Activated T-helper 1 cell treated with Interleukin-2 at 50 U/mL for 16 hours (primary cell): ENCODE results near the gene FIBP.
"Not testable (repeated sequence)": the region's sequence is repeated elsewhere in the genome, so short reads cannot be mapped to it uniquely, and the experiment has no call there.

Experiments used
- DNase-seq: peaks from one replicate; pipeline ENCODE4 v3.0.0-alpha.2; 2020; ENCODE audit warnings: low read depth

FIBP gene

DNA sequence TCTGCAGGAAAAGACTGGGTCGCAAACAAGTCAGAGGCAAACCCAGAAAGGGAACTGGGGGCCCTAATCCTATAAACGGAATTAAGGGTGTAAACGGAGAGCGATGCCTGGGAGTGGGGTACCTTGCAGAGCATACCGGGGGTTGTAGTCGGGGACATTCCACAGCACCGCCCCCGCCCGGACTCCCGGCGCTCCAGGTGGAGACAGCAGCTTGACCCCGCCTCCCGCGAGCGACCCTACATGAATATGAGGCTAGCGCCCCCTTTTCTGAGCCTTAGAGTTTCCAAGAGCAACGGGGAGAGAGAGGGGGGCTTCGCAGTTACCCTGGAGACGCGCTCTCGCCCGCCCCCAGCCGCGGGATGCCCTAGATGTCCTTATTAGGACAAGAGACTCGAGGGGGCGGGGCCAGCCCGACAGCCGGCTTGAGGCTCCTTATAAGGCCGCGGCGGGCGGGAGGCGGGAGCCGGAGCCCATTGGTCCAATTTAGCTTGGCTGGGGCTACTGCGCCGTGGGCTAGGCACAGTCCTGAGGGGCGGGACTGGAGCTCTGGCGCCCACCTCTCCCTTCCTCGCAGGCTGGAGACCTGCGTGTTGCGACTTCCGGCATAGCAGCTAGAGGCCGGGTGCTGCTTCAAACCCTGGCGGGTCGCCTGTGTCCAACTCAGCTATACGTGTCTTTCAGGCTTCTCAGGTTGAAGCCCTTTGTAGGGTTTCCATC is 29.0 kb downstream of the FIBP start:
- DNase-seq = peak; percentile 91

DNA sequence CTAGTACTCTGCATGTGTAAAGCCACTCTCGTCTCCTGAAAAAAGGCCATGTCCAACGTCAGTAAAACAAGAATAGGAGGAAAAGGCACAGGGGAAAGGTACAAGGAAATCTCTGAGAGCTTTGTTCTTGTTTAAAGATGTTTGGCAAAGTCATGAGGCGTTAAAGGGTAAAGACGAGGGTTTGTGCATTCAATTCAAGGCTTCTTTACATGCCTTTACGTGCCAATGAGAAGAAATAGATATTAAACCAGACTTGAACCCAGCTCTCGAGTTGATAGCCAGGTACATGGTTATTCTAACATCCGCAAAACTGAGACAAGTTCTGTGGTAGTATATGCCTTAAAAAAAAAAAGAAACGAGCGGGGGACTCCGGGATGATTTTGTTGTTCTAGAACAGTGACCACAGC is 29.6 kb downstream of the FIBP start:
- no peak for DNase-seq

DNA sequence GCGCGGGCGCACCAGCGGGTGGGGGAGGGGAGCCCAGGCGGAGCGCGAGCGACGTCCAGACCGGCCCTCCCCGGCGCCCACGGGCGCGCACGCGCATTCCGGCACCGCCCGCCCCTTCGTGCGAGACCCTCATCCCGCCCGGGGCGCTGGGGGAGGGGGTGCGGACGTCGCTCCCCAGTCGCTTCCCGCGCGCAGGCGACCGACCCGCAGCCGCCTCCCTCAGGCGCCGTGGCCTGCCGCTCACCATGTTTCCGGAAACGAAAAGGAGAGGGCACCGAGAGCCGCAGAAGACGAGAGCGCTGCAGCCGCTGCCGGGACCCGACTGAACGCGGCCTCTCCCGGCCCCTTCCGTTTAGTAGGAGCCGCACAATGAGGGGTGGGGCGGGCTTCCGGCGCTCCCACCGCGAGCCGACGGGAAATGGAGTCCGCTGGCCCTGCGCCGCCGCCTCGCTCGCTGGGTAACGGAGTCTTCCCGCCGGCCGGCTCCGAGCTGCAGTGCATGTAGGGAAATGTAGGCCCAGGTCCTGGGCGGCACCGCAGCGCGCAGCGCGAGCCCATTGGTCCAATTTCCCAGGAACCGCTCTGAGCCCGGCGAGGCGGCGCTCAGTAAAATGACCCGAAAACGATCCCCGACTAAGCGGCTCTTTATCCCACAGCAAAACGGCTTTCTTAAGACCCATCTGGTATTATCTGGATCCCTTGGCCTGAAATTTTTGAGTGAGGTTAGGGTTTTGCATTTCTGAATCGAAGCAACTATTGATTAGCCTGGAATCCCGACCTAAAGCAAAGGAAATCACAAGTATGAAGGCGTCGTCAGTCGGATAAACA is 30.2 kb downstream of the FIBP start, which contains the start of gene CFL1:
TSS of gene CFL1 (minus strand) at position 328 of the 828 bp plus-strand sequence. CDS start at position 247, 81 bp downstream.
- DNase-seq = peak; percentile 97

- DNase-seq = peak; percentile 53
These were observed 30.8 kb downstream of the FIBP start for GRCh38 chr11:65857500-65857852.

- DNase-seq = peak; percentile 81
These were observed 31.4 kb downstream of the FIBP start for GRCh38 chr11:65856689-65857499.

DNA sequence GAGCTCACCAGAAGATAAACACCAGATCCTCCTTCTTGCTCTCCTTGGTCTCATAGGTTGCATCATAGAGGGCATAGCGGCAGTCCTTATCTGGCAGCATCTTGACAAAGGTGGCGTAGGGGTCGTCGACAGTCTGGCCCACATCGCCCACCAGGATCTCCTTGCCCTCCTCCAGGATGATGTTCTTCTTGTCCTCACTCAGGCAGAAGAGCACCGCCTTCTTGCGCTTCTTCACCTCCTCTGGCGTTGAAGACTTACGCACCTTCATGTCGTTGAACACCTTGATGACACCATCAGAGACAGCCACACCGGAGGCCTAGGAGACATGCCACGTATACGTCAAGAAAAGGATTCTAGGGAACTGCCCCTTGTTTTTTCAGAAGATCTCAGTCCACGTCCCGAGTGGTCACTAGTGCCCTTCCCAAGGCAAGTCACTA is 32.3 kb downstream of the FIBP start:
- no peak for DNase-seq

DNA sequence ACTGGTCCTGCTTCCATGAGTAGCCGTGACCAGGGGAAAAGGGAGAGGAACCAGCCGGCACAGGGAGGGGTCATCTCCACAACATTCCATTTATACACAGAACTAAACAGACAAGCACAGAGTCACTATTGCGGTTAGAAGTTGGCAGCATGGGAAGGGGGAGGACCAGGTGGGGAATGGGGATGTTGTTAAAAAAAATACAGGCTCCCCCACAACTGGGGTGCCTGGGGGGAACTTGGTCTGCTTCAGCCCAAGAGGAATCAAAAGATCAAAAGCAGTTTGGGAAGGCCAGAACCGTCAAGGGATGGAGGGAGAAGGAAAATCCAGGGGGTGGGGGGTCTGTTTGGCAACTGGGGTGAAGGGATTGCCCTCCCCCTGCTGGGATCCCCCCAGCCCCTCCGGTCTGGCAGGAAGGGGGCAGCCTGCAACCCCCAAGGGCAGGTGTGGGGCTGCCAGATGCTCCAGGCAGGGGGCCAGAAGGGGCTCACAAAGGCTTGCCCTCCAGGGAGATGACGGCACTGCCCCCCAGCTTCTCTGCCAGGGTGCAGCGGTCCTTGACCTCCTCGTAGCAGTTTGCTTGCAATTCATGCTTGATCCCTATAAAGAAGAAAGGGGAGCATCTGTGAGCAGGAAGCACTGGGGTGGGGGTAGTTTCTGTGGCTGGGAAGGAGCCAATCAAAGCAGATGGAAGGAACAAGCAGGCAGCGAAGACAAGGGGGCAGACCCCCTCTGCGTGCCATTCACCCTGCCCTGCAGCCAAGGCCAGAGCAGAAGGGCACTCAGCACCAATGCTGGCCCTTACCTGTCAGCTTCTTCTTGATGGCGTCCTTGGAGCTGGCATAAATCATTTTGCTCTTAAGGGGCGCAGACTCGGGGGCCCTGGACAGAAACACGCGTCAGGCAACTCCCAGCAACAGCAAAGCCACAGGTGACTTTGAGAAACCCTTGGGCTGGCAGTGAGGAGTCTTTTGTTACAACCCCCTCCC is 33.1 kb downstream of the FIBP start:
- no peak for DNase-seq

GRCh38 chr11:65854161-65854592 is 34.1 kb downstream of the FIBP start:
- DNase-seq = no peak

- DNase-seq = no peak
These were observed 34.9 kb downstream of the FIBP start for GRCh38 chr11:65853246-65853979.

DNA sequence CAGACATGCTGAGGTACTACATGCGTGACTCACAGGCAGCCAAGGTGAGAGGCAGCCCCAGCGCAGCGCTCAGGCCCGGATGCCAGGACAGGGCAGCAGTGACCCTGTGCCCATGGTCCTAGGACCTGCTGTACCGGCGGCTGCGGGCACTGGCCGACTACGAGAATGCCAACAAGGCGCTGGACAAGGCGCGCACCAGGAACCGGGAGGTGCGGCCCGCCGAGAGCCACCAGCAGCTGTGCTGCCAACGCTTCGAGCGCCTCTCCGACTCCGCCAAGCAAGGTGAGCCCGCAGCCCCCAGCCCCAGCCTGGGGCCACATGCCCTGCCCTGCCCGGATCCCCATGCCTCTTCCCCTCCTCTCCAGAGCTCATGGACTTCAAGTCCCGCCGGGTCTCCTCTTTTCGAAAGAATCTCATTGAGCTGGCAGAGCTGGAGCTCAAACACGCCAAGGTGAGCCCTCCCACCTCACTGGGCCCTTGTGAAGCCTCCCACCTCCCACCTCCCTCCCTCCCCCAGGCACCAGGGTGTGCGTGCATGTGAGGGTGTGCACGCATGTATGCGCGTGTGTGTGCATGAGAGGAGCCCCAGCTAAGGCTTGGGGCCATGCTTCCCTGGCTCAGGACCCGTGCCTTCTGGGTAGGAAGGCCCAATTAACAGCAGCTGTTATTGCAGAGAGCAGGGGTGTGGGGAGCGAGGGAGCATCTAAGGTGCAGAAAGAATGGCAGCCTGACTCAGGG is 35.6 kb downstream of the FIBP start:
- no peak for DNase-seq

DNA sequence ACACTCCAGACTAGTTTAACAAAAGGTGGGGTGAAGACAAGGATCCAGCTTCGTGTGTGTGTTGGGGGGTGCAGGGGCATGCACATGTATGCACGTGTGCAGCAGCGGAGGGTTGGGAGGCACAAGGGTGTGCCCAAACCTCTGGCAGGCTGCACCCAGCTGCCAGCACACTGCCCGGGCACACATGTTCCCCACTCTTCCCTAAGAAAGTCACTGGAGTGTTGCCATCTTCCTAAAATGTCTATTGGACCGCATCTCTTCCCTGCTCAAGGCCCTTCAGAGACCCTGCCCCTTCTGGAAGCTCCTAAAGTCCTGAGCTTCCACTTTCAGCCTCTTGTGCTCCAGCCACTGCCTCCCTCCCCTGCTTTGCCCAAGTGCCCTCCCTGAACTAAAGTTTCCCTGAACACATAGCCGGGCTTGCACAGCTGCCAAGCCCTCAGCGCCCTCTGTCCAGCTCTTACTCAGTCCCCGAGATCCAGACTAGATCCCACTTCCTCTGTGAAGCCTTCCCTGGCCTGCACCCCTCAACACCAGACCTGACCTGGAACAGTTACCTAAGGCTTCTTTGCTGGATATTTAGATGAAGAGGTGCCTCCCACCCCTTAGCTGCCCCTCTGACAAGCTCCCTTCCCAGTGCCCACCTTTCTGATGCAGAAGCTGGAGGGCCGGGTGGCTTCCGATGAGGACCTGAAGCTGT is 36.3 kb downstream of the FIBP start:
- DNase-seq = no peak

DNA sequence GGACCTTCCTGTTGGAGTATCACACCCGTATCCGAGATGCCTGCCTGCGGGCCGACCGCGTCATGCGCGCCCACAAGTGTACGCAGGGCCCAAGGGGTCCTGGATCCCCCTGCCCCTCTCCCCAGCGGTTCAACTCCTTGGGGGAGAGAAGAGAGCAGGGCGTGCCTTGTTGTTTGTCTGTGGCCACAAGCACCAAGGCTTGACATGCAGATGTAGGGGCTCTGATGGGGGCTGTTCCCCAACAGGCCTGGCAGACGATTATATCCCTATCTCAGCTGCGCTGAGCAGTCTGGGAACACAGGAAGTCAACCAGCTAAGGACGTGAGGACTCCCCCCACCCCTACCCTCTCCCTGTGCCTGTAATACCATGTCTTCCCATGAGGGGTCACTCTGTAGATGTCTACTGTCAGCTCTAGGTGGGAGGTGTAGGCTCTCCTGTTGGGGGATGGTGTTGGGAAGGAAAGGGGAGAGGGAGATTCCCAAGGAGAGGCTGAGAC is 37.1 kb downstream of the FIBP start:
- DNase-seq = no peak

DNA sequence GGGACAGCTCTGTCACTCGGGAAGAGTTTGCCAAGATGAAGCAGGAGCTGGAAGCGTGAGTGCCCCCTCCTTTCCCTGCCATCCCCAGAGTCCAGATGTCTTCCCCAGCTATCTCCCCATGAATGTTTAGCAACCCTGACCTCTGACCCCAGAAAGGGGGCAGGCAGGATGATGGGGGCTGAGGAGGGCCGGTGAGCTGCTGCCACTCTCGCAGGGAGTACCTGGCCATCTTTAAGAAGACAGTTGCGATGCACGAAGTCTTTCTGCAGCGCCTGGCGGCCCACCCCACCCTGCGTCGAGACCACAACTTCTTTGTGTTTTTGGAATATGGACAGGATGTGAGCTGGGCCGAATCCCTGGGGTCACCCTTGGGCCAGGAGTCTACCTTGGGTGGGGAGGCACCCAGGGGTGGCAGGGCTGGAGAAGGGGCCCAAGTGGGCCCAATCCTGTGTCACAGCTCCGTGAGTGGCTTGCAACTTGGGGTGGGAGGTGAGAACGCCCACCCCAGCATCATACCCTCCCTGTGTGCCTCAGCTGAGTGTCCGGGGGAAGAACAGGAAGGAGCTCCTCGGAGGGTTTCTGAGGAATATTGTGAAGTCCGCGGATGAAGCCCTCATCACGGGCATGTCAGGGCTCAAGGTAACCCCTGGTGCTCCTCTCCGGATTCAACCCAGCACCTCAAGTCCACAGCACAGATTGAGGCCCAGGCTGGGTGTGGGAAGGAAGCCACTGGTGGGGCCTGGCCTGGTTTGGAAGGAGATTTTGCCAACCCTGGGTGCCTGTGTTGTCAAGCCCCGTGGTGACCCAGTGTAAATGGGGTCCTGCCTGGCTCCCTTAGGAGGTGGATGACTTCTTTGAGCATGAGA is 37.8 kb downstream of the FIBP start:
- no peak for DNase-seq

DNA sequence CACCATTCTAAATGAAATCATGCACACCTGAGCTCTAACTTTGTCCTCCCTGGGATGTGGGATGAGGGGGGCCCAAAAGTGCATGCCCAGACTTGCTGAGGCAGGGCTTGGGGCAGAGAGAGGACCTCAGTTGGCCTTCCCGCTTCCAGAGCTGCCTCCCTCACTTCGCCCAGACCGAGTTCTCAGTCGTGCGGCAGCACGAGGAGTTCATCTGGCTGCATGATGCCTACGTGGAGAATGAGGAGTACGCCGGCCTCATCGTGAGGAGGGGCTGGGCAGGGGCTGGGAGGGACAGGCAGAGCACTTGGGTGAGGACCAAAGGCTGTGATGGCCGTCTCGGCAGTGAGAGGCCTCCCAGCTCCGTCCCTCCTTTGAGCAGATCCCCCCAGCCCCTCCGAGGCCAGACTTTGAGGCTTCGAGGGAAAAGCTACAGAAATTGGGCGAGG is 38.5 kb downstream of the FIBP start:
- DNase-seq = no peak

GRCh38 chr11:65849366-65849765 is 38.9 kb downstream of the FIBP start:
- no peak for DNase-seq

DNA sequence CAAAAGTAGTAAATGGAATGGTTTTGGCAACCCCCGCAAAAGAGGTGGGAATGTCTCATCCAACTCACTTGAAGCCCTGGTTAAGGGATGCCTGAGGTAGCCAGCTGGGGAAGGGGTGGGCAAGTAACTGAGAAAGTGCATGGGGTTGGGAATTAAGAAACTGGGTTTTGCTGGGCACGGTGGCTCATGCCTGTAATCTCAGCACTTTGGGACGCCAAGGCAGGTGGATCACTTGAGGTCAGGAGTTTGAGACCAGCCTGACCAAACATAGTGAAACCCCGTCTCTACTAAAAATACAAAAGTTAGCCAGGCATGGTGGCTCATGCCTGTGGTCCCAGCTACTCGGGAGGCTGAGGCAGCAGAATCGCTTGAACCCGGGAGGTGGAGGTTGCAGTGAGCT is 39.6 kb downstream of the FIBP start:
- DNase-seq = not testable (repeated sequence)

DNA sequence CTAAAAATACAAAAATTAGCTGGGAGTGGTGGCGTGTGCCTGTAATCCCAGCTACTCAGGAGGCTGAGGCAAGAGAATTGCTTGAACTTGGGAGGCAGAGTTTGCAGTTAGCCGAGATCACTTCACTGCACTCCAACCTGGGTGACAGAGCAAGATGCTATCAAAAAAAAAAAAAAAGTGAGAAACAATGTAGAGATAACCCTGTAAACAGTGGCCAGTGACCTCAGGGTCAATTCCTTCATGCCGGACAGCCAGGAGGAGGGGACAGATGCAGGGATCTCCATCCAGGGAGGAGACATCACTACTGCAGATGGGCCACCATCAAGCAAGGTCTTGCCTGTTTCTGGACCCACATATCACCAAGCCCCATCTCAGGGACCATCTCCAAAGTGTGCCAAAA is 40.5 kb downstream of the FIBP start:
- no peak for DNase-seq
